Gastrocnemius medialis (tissue), 4 donors: ENCODE results near the gene FAM53A. TPM values are rescaled to one million over a fixed set of nuclear protein-coding genes. Genes with fewer than 3 reads are reported as not detected.

Experiments used
- ATAC-seq, 2 donors: fragments of 150-250 bp; one replicate each; pipeline ENCODE4 v1.9.1; 2016
- DNase-seq, 2 donors: peaks; one replicate each; pipeline ENCODE4 v3.0.0-alpha.2; 2019
- H3K27ac ChIP-seq, 4 donors: fragments of 200-600 bp; sonication (generic); 1 replicate in 1 of 4; 2 replicates in 3 of 4; pipeline ENCODE4 v1.5.1; 2016 to 2018; ENCODE audit warnings: mild to moderate bottlenecking in 2 of 4, moderate library complexity in 1 of 4
- H3K27me3 ChIP-seq, 3 donors: fragments of 200-600 bp; sonication (generic) in 2 of 3; 1 replicate in 1 of 3; 2 replicates in 2 of 3; pipeline versions ENCODE4 v1.5.1 to v1.6.0; 2016 to 2019; ENCODE audit warnings: mild to moderate bottlenecking in 1 of 3, moderate library complexity in 1 of 3
- H3K36me3 ChIP-seq, 2 donors: fragments of 200-600 bp; sonication (generic) in 1 of 2; one replicate each; pipeline ENCODE4 v1.5.1; 2017 to 2018
- H3K4me1 ChIP-seq, 2 donors: fragments of 200-600 bp; sonication (generic) in 1 of 2; one replicate each; pipeline ENCODE4 v1.5.1; 2016 to 2017; ENCODE audit warnings: mild to moderate bottlenecking in 2 of 2
- H3K4me3 ChIP-seq, 4 donors: fragments of 200-600 bp; sonication (generic) in 3 of 4; 1 replicate in 1 of 4; 2 replicates in 3 of 4; pipeline ENCODE4 v1.5.1; 2016 to 2019; ENCODE audit warnings: mild to moderate bottlenecking in 2 of 4
- H3K9me3 ChIP-seq, 3 donors: fragments of 200-600 bp; sonication (generic) in 2 of 3; 1 replicate in 1 of 3; 2 replicates in 2 of 3; pipeline ENCODE4 v1.5.1; 2016 to 2019
- CTCF ChIP-seq, 5 experiments: fragments of 450-650 bp in 3 of 5; fragments of 200-600 bp in 2 of 5; sonication (generic) in 2 of 5; IDR thresholded peaks in 4 of 5; conservative IDR thresholded peaks in 1 of 5; 1 replicate in 4 of 5; 2 replicates in 1 of 5; pipeline ENCODE4 v1.5.1; 2016 to 2019; ENCODE audit warnings: antibody characterized with exemption in 5 of 5, mild to moderate bottlenecking in 3 of 5, moderate library complexity in 3 of 5
- POLR2A ChIP-seq, 2 donors: fragments of 450-650 bp; IDR thresholded peaks; one replicate each; pipeline ENCODE4 v1.6.1; 2017; ENCODE audit warnings: antibody characterized with exemption in 2 of 2, mild to moderate bottlenecking in 2 of 2, moderate library complexity in 2 of 2
- in situ Hi-C, 4 donors: fragments of 200-750 bp; cut with MboI; loops; one replicate each; pipeline versions ENCODE4 v1.15.0 to v1.8.0; 2017; ENCODE audit warnings: low sequenced_read_pairs in 4 of 4
- intact Hi-C: fragments of 100-400 bp; cut with DNase I; formaldehyde crosslinking; loops from one replicate; pipeline ENCODE4 v1.15.1; 2023; ENCODE audit warnings: low total_unique reads
- total RNA-seq, 4 donors: library from RNA; depleted of rRNA; stranded (reverse); fragments of >200 nt; gene quantifications; one replicate each; pipeline versions ENCODE4 v1.1.0 to v1.2.3, GENCODE V29; 2016

The FAM53A gene
- total RNA-seq, 4 donors from 2014 or later = 1.8 to 5.2 (median 2.8) TPM

- Histone ChIP-seq H3K9me3 (no peaks in the 10 kb centered on the region), H3K27ac (peak overlapping the region in 3 of 4 donors; percentile 68 to 86 (median 83)), H3K36me3 (no peaks in the 10 kb centered on the region), H3K4me3 (peak overlapping the region in 2 of 4 donors; percentile 64 to 85), H3K4me1 (peaks cover 0 to 11% of the 10 kb centered on the region in 2 donors), H3K27me3 (no peaks in the 10 kb centered on the region)
- ATAC-seq (no peak), DNase-seq (no peak)
- TF ChIP-seq POLR2A (IDR thresholded peaks at IDR 0.05) (no peak), CTCF (IDR thresholded peaks at IDR 0.05 in 4 of 5, conservative IDR thresholded peaks at IDR 0.05 in 1 of 5) (no peak)
- in situ Hi-C loops (no loop called here), intact Hi-C loops (loop anchor here (5.0 to 10.0 kb wide), 2 partner anchors 322 to 751 kb away; partner anchors contain the start of genes GAK, NELFA and TMEM175)
Observed at GRCh38 chr4:1682860-1683259, 1.3 kb downstream of the FAM53A start.

GRCh38 chr4:1678244-1678643, 5.9 kb downstream of the FAM53A start:
- Histone ChIP-seq H3K4me1 (peaks cover 0 to 5% of the 10 kb centered on the region in 2 donors), H3K27me3 (no peaks in the 10 kb centered on the region), H3K27ac (no peak overlapping the region), H3K4me3 (no peak overlapping the region), H3K9me3 (no peaks in the 10 kb centered on the region), H3K36me3 (no peaks in the 10 kb centered on the region)
- in situ Hi-C loops (no loop called here), intact Hi-C loops (no loop called here)
- TF ChIP-seq CTCF (IDR thresholded peaks at IDR 0.05 in 4 of 5, conservative IDR thresholded peaks at IDR 0.05 in 1 of 5) = no peak
- TF ChIP-seq POLR2A (IDR thresholded peaks at IDR 0.05) = no peak
- no peak for DNase-seq
- no peak for ATAC-seq

- DNase-seq = no peak
- TF ChIP-seq CTCF (IDR thresholded peaks at IDR 0.05 in 4 of 5, conservative IDR thresholded peaks at IDR 0.05 in 1 of 5) (no peak), POLR2A (IDR thresholded peaks at IDR 0.05) (no peak)
- in situ Hi-C loops (no loop called here), intact Hi-C loops (no loop called here)
- ATAC-seq = no peak
- Histone ChIP-seq H3K27me3 (no peaks in the 10 kb centered on the region), H3K36me3 (no peaks in the 10 kb centered on the region), H3K9me3 (no peaks in the 10 kb centered on the region), H3K4me1 (no peaks in the 10 kb centered on the region), H3K4me3 (no peak overlapping the region), H3K27ac (no peak overlapping the region)
Observed at GRCh38 chr4:1676605-1677525, 7.2 kb downstream of the FAM53A start.

GRCh38 chr4:1675802-1676137, 8.3 kb downstream of the FAM53A start:
- H3K36me3 ChIP-seq = no peaks in the 10 kb centered on the region
- no peak for TF ChIP-seq CTCF (IDR thresholded peaks at IDR 0.05 in 4 of 5, conservative IDR thresholded peaks at IDR 0.05 in 1 of 5)
- TF ChIP-seq POLR2A (IDR thresholded peaks at IDR 0.05) = no peak
- DNase-seq = no peak
- H3K4me3 ChIP-seq = no peak overlapping the region
- in situ Hi-C loops = no loop called here
- no peaks in the 10 kb centered on the region for H3K9me3 ChIP-seq
- intact Hi-C loops = no loop called here
- H3K27me3 ChIP-seq = no peaks in the 10 kb centered on the region
- H3K27ac ChIP-seq = no peak overlapping the region
- ATAC-seq = no peak
- no peaks in the 10 kb centered on the region for H3K4me1 ChIP-seq
